ENCODE data around the gene FLNC.

The FLNC gene, protein sequence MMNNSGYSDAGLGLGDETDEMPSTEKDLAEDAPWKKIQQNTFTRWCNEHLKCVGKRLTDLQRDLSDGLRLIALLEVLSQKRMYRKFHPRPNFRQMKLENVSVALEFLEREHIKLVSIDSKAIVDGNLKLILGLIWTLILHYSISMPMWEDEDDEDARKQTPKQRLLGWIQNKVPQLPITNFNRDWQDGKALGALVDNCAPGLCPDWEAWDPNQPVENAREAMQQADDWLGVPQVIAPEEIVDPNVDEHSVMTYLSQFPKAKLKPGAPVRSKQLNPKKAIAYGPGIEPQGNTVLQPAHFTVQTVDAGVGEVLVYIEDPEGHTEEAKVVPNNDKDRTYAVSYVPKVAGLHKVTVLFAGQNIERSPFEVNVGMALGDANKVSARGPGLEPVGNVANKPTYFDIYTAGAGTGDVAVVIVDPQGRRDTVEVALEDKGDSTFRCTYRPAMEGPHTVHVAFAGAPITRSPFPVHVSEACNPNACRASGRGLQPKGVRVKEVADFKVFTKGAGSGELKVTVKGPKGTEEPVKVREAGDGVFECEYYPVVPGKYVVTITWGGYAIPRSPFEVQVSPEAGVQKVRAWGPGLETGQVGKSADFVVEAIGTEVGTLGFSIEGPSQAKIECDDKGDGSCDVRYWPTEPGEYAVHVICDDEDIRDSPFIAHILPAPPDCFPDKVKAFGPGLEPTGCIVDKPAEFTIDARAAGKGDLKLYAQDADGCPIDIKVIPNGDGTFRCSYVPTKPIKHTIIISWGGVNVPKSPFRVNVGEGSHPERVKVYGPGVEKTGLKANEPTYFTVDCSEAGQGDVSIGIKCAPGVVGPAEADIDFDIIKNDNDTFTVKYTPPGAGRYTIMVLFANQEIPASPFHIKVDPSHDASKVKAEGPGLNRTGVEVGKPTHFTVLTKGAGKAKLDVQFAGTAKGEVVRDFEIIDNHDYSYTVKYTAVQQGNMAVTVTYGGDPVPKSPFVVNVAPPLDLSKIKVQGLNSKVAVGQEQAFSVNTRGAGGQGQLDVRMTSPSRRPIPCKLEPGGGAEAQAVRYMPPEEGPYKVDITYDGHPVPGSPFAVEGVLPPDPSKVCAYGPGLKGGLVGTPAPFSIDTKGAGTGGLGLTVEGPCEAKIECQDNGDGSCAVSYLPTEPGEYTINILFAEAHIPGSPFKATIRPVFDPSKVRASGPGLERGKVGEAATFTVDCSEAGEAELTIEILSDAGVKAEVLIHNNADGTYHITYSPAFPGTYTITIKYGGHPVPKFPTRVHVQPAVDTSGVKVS (N-terminal part only)

DNA sequence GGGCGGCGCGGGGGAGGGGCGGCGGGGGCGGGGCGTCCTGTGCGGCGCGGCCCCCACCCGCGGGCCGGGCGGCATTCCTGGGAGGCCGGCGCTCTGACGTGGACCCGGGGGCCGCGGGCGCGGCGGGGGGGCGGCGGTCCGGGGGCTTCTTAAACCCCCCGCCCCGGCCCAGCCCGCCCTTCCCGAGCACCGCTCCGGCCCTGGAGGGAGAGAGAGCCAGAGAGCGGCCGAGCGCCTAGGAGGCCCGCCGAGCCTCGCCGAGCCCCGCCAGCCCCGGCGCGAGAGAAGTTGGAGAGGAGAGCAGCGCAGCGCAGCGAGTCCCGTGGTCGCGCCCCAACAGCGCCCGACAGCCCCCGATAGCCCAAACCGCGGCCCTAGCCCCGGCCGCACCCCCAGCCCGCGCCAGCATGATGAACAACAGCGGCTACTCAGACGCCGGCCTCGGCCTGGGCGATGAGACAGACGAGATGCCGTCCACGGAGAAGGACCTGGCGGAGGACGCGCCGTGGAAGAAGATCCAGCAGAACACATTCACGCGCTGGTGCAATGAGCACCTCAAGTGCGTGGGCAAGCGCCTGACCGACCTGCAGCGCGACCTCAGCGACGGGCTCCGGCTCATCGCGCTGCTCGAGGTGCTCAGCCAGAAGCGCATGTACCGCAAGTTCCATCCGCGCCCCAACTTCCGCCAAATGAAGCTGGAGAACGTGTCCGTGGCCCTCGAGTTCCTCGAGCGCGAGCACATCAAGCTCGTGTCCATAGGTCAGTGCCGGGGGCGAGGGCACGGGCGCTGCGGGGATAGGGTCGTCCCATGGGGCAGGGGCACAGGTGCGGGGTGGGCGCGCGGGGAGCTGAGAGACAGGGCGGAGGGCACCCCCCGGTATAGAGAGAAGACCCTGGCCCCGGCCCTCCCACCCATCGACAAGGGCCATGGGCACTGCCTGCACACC, at the start of gene FLNC:
Gene FLNC (plus strand): TSS at position 176 of the 947 bp plus-strand sequence. CDS start 232 bp downstream, at position 408.
- peak in 3 of 4 experiments; percentile 7 to 15 (median 10) for DNase-seq (ENCODE audit: low read depth in 4 of 4, low spot score in 1 of 4)

DNA sequence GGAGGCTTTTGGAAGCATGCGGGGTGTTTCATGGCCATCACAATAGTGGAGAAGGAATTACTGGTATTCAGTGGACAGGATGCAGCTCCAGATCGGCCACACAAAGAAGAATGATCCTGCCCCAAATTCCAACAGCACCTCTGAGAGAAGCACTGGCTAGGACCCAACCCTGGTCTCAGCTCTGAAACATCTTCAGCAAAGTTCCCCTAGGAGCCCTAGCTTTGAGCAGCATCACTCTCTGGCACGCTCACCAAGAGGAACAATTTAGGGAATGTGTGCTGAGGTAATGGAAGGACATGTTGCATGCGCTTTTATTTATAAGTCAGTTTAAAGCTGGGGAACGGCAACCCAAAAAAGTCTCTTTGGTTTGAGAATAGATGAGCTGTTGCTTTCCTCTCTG, 49.1 kb upstream of the FLNC start:
- no peak for DNase-seq (ENCODE audit: low read depth in 4 of 4, low spot score in 1 of 4)

DNA sequence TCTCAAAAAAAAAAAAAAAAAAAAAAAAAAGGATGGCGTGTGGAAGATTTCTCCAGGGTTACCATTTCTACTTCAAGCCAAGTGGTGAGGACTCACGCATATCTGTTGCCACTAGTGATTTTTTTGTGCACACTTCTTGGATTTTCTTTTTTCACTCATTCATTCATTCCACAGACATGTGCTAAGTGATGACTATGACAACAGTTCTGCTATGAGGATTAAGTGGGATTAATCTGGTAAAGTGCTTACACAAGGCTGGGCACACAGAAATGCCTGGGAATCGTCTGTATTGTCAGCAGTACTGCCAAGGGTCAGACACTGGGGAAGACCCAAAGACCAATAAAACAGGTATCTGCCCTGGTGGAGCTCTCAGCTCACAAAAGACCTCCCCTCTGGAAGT, 48.4 kb upstream of the FLNC start:
- no peak for DNase-seq (ENCODE audit: low read depth in 4 of 4, low spot score in 1 of 4)

DNA sequence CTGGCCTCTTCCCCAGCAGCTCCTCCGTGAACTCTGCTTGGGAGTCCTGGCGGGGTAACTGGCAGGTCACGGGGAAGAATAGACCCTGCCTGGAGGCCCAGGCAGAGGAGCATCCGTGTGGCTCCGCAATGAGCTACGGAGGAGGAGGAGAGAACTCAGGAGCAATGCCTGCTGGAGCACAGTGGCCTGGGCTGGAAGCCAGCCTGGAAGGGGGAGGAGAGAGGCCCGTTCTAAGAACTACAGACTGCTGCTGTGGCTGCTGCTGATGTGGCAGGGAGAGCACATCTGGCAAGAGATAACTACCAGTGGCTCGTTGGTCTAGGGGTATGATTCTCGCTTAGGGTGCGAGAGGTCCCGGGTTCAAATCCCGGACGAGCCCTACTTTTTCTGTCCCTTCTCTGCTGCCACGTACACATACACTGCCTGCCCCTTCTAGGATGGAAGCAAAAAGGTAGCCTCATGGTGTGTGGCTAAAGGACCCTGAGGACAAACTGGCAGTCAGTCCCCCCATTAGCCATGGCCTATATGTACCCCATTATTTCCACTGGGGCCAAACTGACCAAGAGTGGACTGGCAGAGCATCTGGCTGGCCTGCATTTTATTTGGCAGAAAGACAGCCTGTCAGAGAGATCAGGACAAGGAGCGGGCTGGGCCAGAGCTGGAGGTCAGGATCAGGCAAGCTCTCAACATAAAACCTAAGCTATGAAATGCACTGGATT, 46.9 kb upstream of the FLNC start:
- no peak for DNase-seq (ENCODE audit: low read depth in 4 of 4, low spot score in 1 of 4)

DNA sequence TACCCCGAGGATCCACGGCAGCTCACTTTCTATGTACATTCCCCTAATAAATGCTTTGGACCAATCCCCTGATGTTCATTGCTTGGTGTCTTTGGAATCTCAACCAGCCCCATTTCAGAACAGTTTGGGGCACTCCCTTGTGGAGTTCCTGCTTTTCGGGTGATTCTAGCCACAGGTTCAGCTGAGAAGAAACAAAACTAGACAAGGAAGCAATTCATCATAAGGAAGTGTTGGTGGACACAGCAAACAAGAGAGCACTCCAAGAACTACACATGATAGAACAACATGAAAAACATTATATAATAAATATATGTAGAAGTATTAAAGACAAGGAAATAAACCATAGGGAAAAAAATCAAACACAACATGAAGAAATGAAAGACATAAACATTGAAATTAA, 44.5 kb upstream of the FLNC start:
- no peak for DNase-seq (ENCODE audit: low read depth in 4 of 4, low spot score in 1 of 4)

DNA sequence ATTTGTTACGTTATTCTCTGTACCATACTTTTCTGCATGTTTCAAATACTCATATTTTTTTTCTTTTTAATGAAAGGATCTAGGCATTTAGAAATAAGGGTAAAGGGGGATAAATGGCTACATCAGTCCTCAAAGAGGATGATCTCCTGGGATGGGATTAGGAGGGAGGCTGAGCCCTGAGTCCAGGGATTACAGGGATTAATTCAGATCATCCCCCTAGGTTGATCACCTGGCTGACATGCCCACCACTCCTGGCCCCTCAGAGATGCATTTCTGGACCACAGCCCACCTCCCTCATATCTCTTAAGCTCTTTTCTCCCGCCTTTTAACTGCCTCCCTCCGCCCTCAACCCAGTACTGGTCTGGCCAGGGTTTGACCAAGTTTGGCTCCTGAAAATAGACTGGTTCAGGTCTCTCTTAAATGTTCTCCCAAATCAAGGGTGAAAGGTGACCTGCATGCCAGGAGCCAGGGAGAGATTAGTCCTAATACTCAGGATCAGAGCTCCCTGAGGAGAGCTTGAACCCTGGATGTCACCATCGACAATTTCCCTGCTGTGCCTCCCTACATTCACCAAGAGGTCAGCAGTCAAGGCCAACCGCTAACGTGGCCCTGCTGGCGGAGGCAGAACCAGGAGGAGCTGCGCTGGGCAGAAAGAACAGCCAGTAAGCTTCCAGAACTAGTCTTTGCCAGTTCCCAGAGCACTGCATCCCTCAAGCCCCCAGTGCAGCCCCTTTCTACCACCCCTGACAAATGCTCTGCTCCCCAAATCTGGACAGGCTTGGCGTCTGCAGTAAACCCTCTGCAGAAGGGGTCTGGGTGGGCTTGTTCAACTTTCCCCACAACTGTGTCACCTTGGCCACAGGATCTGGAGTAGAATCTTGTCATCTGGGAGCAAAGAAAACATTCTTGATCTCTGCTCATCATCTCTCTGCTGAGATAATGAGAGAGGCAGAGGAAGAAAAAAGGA, 41.5 kb upstream of the FLNC start:
- DNase-seq (ENCODE audit: low read depth in 4 of 4, low spot score in 1 of 4) = no peak

DNA sequence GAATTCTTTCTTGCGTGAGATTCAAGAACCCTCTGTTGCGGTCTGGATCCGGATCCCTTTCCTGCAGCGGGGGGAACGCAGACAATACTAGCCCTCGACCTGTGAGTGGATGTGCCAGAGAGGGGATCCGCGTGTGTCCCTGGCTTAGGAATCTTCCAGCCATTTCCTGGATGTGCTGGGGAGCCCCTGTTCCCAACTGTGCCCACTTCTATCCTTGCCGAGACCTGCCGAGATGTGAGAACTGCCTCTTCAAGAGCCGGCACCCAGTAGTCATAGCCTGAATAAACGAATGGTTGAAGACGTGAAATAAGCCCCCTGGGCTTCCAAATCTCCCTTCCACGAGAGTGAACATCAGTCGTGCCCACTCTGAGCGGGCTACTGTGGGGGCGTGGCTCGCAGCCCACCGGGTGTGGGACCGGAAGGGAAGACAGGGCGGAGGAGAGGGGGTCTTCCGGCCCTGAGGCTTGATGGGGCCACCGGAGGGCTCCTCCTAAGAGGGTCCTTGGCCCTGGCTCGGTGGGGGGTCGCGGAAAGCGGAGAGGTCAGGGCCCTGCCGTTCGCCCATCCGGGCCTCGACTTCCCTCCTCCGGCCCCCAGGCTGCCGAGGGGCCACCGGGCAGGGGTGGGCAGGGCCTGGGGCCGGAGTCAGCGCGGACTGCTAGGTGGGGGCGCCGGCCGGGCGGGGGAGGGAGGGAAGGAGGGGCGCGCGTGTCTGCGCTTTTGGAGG, 39.7 kb upstream of the FLNC start:
- DNase-seq (ENCODE audit: low read depth in 4 of 4, low spot score in 1 of 4) = no peak

DNA sequence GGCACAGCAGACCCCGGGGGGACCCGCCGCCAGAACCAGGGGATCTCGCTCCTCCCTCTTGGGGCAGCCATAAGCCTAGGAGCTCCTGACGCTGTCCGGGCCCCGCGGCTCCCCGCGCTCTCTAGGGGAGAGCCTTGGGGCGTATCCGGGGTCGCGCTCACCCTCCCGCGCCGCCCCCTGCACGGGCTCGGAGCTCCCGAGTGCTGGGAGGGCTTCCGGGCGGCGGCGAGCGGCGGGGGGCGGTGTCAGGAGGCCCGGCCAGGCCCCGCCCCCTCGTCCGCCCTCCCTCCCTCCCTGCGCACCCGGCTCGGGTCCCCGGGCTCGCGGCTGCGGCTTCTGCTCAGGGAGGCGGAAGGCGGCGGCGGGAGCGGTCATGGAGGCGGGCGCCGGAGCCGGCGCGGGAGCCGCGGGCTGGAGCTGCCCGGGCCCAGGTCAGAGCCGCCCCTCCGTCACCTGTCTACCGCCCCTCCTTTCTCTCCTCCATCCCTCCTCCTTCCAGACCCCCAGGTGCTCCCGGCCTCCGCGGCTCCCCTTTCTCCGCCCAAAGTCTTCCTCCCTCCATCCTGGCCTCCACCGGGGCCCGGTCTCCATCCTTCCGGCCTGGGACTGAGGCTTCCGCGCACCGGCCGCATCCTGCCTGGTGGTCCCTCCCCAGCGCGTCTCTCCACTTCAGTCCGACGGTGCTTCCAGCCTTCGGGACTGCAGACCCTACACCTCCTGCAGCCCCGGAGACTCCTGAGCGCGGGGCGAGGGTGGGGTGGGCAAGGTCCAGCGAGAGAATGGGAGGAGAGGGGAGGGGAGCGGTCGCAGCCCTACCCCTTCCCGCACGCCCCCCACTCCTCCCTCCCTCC, 38.9 kb upstream of the FLNC start, which contains the start of gene CCDC136:
Gene CCDC136 (plus strand): TSS at position 848 of the 851 bp plus-strand sequence. CDS start 444 bp downstream, outside the sequence.
- DNase-seq (ENCODE audit: low read depth in 4 of 4, low spot score in 1 of 4) = peak; percentile 55 to 77 (median 60)

DNA sequence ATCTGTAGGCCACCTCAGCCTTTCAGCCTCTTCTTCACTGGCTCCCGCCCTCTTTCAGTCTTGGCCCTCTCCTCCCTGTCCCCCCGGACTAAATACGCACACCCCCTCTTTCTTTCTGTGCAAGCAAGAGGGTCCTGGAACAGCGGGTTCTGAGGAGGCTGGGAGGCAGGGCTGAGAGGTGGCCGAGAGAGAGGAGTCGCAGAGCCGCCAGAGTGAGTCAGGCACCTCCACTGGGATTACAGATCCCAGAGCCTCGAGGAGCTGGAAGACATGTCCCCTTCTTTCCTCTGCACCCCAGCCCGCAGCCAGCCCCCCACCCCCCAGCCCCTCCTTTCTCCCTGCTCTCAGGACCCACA, 38.3 kb upstream of the FLNC start:
- no peak for DNase-seq (ENCODE audit: low read depth in 4 of 4, low spot score in 1 of 4)

DNA sequence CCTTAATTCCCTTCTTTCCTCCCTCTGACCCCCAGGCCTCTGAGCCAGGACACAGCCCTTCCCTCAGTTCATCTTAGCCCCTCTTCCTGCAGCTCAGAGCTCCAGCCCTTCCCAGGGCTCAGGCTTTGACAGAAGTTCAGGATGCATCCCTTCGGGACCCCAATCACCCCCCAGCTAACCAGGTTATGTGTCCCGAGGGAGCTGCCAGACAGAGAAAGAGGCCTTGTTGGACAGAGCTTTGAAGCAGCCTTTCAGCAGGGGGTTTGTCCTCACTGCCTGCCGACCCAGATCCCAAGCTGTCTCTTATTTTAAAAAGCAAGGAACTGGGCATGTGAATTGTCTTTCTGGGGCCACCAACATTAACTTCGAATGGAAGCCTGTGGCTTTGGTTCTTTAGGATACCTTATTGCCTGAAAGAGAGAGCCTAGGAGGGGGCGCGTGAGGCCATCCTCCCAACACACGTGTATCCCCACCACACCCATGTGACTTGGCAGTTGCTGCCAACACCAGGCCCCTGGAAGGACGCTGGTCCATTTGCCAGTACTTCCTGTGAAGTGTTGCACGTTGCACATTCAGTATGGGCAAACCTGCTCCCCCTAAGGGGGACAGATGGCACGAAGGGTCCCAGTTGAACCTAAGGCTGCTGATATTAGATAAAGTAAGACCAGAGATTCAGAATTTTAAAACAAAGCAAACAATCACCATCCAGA, 37.6 kb upstream of the FLNC start:
- no peak for DNase-seq (ENCODE audit: low read depth in 4 of 4, low spot score in 1 of 4)

DNA sequence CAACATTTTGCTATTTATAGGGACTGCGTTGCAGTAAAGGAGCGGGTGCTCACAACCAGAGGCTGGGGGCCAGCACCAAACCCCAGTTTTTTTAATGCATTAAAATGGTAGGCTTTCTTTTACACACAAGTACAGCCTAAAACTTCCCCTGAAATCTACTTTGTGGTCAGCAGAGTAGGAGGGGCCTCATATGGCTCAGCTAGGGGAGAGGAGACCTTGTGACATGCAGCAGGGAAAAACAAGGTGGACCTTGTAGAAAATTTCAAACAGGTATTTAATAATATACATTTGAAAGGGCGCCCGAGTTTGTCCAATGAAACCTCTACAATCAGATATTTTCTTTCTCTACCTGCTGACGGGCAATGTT, 37.0 kb upstream of the FLNC start:
- no peak for DNase-seq (ENCODE audit: low read depth in 4 of 4, low spot score in 1 of 4)

DNA sequence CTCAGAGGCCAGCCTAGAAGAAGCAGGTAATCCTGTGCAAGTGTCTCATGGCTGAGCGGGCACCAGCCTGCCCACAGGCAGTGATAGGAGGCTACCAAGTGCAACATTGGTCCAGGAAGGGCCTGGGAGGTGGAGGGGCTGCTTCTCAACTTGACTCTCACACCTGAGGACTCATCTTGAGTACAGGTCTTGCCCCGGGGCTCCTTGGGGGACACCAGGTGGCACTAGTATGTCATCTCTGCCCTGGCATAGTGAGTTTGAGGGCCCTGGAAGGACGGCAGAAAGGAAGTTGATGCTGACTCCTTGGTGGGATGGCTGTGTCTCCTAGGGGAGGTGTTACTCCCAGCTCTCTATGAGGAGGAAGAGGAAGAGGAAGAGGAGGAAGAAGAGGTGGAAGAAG, 36.2 kb upstream of the FLNC start:
- no peak for DNase-seq (ENCODE audit: low read depth in 4 of 4, low spot score in 1 of 4)

DNA sequence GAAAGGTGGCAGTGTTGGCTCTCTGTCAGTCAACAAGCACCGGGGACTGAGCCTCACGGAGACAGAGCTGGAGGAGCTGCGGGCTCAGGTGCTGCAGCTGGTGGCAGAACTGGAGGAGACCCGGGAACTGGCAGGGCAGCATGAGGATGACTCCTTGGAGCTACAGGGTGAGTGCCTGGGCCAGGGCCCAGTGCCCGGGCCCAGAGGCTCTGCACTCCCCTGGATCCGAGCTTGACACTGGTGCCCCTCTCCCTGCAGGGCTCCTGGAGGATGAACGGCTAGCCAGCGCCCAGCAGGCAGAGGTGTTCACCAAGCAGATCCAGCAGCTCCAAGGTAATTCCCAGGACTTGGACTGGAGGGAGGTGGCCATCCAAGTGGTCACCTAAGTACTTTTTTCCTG, 35.8 kb upstream of the FLNC start:
- DNase-seq (ENCODE audit: low read depth in 4 of 4, low spot score in 1 of 4) = no peak

DNA sequence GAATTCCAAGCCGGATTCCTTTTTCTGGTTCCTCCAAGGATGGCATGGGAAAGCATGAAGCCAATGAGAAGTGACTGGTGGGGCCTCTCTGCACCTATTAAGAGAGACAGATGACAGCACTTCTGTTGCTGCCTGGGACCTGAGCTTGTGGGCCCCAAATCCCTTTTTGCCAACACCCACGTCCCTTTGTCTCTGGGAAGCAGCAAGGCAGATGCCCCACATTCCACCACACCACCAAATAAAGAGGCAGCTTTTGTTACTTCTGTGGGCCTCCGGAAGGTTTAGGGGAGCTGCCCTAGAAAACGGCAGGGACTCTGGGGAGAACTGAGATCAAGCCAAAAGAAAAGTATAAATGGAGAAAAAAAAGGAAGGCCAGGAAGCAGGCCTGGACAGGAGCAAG, 35.1 kb upstream of the FLNC start:
- DNase-seq (ENCODE audit: low read depth in 4 of 4, low spot score in 1 of 4) = no peak

DNA sequence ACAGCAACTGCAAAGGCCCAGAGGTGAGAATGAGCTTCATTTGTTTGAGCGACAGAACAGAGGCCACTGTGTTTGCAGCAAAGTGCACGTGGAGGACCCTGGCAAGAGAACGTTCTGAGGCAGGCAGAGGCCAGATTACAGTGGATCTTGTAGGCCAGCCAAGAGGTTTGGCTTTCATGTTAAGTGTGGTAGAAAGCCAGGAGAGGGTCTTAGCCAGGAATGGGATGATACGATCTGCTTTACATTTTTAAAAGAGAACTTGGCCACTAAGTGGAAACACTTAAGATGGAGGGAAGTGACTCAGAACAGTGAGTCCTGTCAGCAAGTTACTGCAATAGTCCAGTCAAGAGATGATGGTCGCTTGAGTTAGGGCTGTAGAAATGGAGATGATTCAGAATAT, 33.9 kb upstream of the FLNC start:
- no peak for DNase-seq (ENCODE audit: low read depth in 4 of 4, low spot score in 1 of 4)

DNA sequence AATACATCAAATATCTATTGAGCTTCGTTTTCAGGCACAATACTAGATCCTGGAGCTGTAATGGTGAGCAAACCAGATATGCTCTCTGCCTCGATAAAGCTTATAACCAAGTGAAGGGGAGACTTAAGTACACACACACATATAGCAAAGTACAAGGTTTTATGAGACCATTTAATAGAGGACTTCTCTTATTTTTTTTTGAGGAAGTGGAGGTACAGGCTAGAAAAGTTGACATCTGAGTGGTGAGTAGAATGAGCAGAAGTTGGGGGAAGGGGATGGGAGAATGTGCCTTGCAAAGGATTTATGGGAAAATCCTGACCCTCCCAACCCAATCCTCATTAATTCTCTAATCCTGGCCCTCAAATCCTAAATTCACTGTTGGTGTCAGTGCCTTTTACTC, 30.8 kb upstream of the FLNC start:
- no peak for DNase-seq (ENCODE audit: low read depth in 4 of 4, low spot score in 1 of 4)
